ENCODE results near the gene MRPS7. TPM values are rescaled to one million over a fixed set of nuclear protein-coding genes. Genes with fewer than 3 reads are reported as not detected.

Gene MRPS7
- total and polyA plus RNA-seq, 10 of the 15 experiments (the other 5 are each of a cell fraction or from before 2014, with no cell fraction given), result 88.4 to 217 (median 109) TPM

DNA sequence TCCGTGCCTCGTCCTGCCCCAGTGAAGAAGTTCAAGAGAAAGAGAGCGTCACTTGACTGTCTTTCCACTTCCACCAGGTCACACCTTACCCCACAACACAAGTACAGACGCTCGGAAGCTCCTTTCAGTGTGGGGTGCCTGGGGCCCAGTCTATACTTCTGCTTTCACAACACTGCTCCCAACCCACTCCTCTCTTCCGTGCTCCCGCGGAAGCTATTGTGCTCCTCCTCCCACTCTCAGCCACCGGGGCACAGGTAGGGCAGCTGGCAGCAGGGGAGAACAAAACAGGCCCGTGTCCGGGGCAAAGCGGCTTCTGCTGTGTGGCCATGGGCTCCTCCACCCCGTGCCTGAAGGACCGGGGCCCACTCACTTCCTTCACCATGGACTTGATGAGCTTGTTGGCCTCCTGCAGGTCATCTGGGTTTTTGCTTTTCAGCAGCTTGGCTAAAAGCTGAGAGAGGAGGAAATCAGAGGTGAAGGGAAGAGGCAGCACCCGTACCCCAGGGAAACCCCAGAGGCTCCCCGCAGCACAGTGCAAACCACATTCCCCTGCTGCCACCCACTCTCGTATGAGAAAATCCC, 19.1 kb upstream of the MRPS7 start (continued):
- TF ChIP-seq, protein P1, sequence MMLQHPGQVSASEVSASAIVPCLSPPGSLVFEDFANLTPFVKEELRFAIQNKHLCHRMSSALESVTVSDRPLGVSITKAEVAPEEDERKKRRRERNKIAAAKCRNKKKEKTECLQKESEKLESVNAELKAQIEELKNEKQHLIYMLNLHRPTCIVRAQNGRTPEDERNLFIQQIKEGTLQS (IDR thresholded peaks at IDR 0.05; ENCODE audit: borderline replicate concordance, extremely low read depth, low read depth, low read length), result no peak
- TF ChIP-seq CBX5 (IDR thresholded peaks at IDR 0.05; ENCODE audit: low read depth) (0 out of 2 replicates have a peak, but pooled peaks have one; percentile 25), GATAD2B (conservative IDR thresholded peaks at IDR 0.05; ENCODE audit: low read depth) (no peak), IKZF1 (conservative IDR thresholded peaks at IDR 0.05) (peak; percentile 67), NFXL1 (IDR thresholded peaks at IDR 0.05; ENCODE audit: borderline replicate concordance) (peak; percentile 96), PAX8 (IDR thresholded peaks at IDR 0.05) (no peak), MEF2B (IDR thresholded peaks at IDR 0.05; ENCODE audit: partially characterized antibody, poor library complexity, severe bottlenecking) (peak; percentile 75), RUNX3 (IDR thresholded peaks at IDR 0.05; ENCODE audit: low read length) (peak; percentile 82)
- TF ChIP-seq, protein P2, sequence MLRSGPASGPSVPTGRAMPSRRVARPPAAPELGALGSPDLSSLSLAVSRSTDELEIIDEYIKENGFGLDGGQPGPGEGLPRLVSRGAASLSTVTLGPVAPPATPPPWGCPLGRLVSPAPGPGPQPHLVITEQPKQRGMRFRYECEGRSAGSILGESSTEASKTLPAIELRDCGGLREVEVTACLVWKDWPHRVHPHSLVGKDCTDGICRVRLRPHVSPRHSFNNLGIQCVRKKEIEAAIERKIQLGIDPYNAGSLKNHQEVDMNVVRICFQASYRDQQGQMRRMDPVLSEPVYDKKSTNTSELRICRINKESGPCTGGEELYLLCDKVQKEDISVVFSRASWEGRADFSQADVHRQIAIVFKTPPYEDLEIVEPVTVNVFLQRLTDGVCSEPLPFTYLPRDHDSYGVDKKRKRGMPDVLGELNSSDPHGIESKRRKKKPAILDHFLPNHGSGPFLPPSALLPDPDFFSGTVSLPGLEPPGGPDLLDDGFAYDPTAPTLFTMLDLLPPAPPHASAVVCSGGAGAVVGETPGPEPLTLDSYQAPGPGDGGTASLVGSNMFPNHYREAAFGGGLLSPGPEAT (IDR thresholded peaks at IDR 0.05; ENCODE audit: low read depth), result no peak
